Peyer's patch (tissue), 4 donors: ENCODE results near the gene RELN. TPM values are rescaled to one million over a fixed set of nuclear protein-coding genes. Genes with fewer than 3 reads are reported as not detected.

ENCODE experiments used
- DNase-seq, 3 donors: peaks; one replicate each; pipeline ENCODE4 v3.0.0-alpha.2; 2017 to 2019
- H3K27ac ChIP-seq, 4 donors: fragments of 200-600 bp; sonication (generic); one replicate each; pipeline ENCODE4 v1.5.1; 2016 to 2019
- H3K27me3 ChIP-seq, 2 donors: fragments of 200-600 bp; sonication (generic); one replicate each; pipeline ENCODE4 v1.5.1; 2019
- H3K36me3 ChIP-seq, 3 donors: fragments of 200-600 bp; sonication (generic); one replicate each; pipeline ENCODE4 v1.5.1; 2016 to 2019
- H3K4me1 ChIP-seq, 4 donors: fragments of 200-600 bp; sonication (generic); one replicate each; pipeline ENCODE4 v1.5.1; 2016 to 2019
- H3K4me3 ChIP-seq, 4 donors: fragments of 200-600 bp; sonication (generic); 1 replicate in 3 of 4; 2 replicates in 1 of 4; pipeline ENCODE4 v1.5.1; 2016 to 2019; ENCODE audit warnings: mild to moderate bottlenecking in 1 of 4
- H3K9me3 ChIP-seq, 4 donors: fragments of 200-600 bp; sonication (generic); one replicate each; pipeline ENCODE4 v1.5.1; 2016 to 2019; ENCODE audit warnings: mild to moderate bottlenecking in 1 of 4
- POLR2A ChIP-seq, 2 donors: fragments of 450-650 bp; IDR thresholded peaks; one replicate each; pipeline ENCODE4 v1.5.1; 2017; ENCODE audit warnings: antibody characterized with exemption in 2 of 2, mild to moderate bottlenecking in 2 of 2, moderate library complexity in 2 of 2
- total RNA-seq, 4 donors: library from RNA; depleted of rRNA; stranded (reverse); fragments of >200 nt; gene quantifications; one replicate each; pipeline ENCODE4 v1.1.0, GENCODE V29; 2016
- TF ChIP-seq, protein P1 (sequence below), 6 experiments: fragments of 450-650 bp in 4 of 6; fragments of 200-600 bp in 2 of 6; sonication (generic) in 1 of 6; IDR thresholded peaks; one replicate each; pipeline ENCODE4 v1.5.1; 2017 to 2019; ENCODE audit warnings: antibody characterized with exemption in 6 of 6, mild to moderate bottlenecking in 3 of 6, moderate library complexity in 1 of 6

The RELN gene
- total RNA-seq, 4 donors from 2014 or later = 1.7 to 3.9 (median 3.2) TPM

DNA sequence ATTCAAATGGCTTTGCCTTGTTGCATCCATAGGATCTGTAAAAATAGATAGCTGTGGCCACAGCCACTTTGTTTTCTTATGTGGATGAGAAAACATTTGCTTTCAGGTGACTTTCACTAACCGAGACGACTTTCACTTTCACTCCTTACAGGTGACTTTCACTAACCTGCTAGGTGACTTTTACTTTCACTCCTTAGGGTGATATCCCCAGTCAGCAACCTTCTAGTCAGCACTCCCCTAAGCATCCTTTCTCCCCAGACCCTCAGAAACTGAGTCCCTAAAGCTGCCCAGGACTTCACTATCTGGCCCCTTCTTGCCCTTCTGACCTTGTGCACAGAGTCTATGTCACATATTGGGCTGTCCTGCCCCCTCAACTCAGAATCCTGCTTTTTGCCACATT, 177.5 kb downstream of the RELN start:
- no peaks in the 10 kb centered on the region for H3K27me3 ChIP-seq
- H3K27ac ChIP-seq = peak overlapping the region in 1 of 4 donors; percentile 15
- H3K36me3 ChIP-seq = no peaks in the 10 kb centered on the region
- TF ChIP-seq POLR2A (IDR thresholded peaks at IDR 0.05) = no peak
- TF ChIP-seq, protein P1, sequence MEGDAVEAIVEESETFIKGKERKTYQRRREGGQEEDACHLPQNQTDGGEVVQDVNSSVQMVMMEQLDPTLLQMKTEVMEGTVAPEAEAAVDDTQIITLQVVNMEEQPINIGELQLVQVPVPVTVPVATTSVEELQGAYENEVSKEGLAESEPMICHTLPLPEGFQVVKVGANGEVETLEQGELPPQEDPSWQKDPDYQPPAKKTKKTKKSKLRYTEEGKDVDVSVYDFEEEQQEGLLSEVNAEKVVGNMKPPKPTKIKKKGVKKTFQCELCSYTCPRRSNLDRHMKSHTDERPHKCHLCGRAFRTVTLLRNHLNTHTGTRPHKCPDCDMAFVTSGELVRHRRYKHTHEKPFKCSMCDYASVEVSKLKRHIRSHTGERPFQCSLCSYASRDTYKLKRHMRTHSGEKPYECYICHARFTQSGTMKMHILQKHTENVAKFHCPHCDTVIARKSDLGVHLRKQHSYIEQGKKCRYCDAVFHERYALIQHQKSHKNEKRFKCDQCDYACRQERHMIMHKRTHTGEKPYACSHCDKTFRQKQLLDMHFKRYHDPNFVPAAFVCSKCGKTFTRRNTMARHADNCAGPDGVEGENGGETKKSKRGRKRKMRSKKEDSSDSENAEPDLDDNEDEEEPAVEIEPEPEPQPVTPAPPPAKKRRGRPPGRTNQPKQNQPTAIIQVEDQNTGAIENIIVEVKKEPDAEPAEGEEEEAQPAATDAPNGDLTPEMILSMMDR (IDR thresholded peaks at IDR 0.05) = no peak
- DNase-seq = no peak
- no peaks in the 10 kb centered on the region for H3K9me3 ChIP-seq
- no peak overlapping the region for H3K4me3 ChIP-seq
- H3K4me1 ChIP-seq = no peaks in the 10 kb centered on the region

DNA sequence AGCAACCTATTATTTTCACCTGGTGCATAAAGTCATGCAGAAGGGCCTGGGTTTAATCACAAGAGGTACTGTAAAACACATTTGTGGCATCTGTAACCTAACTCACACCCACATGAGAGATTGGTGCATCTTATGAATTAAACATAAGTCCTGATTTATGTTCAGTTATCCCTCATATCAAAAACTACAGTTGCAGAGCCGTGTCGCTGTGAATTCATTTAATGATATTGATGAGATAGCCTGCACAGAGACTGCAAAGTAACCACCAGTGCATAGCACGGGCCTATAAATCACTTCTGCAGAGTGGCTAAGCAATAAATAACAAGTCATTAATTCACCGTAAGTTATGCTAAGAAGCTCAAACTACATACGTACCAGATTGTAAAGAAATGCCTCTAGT, 178.2 kb downstream of the RELN start:
- no peaks in the 10 kb centered on the region for H3K36me3 ChIP-seq
- no peak for DNase-seq
- H3K27ac ChIP-seq = peak overlapping the region in 1 of 4 donors; percentile 15
- no peaks in the 10 kb centered on the region for H3K9me3 ChIP-seq
- TF ChIP-seq, protein P1 (IDR thresholded peaks at IDR 0.05) = no peak
- TF ChIP-seq POLR2A (IDR thresholded peaks at IDR 0.05) = no peak
- no peak overlapping the region for H3K4me3 ChIP-seq
- no peaks in the 10 kb centered on the region for H3K27me3 ChIP-seq
- H3K4me1 ChIP-seq = no peaks in the 10 kb centered on the region

DNA sequence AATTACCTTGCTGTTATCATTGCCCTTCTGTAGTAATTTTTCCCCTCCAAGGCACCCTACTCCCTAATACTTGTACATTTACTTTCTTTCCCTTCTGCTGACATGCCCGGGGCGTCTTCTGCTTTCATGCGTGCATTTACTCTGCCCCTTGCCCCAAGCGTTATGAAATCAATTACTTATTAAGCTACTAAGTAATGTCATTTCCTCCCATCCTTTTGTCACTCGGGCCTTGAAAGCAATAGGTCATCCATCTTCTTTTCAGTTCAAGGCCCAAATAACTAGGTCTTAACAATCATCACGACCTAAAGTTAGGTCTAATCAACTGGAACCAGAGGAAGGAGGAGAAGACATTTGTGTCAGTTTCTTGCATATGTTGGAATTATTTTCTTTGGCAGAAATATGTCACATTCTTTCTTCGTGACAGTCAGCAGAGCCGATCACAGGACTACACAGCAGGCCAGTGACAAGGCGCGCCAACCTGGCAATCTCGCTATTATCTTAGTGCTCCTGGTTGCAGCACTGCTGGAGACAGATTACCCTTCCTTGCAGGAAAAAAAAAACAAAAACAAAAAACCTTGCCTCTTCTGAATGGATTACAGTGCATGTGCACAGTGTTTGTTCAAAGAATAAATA, 179.2 kb downstream of the RELN start:
- no peaks in the 10 kb centered on the region for H3K4me1 ChIP-seq
- H3K27ac ChIP-seq = peak overlapping the region in 2 of 4 donors; percentile 32 to 48
- H3K4me3 ChIP-seq = no peak overlapping the region
- no peaks in the 10 kb centered on the region for H3K9me3 ChIP-seq
- H3K36me3 ChIP-seq = no peaks in the 10 kb centered on the region
- TF ChIP-seq, protein P1 (IDR thresholded peaks at IDR 0.05) = no peak
- TF ChIP-seq POLR2A (IDR thresholded peaks at IDR 0.05) = no peak
- no peak for DNase-seq
- no peaks in the 10 kb centered on the region for H3K27me3 ChIP-seq

DNA sequence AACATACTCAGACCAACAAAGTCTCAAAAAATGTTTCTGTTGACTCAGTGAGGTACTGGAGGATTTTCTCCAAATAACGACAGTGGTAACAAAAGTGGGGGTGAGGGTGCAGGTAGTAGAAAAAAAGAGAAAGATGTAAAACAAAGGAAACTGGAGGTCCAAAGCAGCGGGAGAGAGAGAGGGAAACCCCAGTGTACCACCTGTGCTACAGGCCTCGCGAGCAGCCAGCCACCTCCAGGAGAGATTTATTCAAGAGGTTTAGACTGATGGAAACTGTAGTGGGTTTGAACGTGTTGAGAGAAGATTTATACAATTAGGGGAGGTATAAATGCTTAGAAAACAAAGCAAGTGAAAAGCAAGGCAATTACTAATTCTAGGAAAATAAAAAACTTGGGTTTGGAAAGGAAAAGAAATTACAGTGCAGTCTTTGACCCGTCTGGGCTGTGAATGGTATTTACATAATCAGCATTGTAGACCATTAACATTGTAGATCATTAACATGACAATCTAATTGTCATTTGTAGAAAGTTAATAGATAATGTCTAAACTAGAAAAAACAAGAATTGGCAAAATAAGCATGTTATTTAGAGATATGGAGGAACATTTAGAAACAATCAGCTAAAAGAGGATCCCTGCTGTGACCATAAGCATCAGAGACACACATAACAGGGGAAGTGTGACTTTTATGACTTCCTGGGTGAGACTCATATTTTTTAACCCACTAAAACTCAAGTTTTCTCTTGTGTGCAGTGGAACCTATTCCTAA, 180.0 kb downstream of the RELN start:
- TF ChIP-seq POLR2A (IDR thresholded peaks at IDR 0.05) = no peak
- TF ChIP-seq, protein P1 (IDR thresholded peaks at IDR 0.05) = no peak
- H3K9me3 ChIP-seq = no peaks in the 10 kb centered on the region
- H3K36me3 ChIP-seq = no peaks in the 10 kb centered on the region
- no peak overlapping the region for H3K4me3 ChIP-seq
- H3K27ac ChIP-seq = peak overlapping the region in 2 of 4 donors; percentile 32 to 48
- DNase-seq = no peak
- no peaks in the 10 kb centered on the region for H3K27me3 ChIP-seq
- H3K4me1 ChIP-seq = no peaks in the 10 kb centered on the region

DNA sequence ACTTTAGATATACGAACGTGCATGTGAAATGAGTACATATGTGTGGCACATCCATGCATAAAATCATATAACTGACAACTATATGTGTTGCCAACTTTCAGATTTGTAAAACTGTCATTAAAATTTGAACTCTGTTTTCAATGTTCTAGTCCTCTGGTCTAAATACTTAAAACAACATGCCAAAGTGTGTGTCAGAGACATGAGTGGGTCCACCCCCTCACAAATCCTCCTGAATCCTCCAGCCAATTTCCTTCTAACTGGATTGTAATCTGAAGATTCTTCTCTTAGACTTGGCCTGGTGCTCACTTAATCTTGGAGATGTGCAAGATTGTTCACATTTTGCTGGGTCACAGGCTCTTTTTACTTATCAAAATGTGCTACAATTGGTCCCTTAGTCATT, 184.1 kb downstream of the RELN start:
- H3K9me3 ChIP-seq = no peaks in the 10 kb centered on the region
- no peak for TF ChIP-seq POLR2A (IDR thresholded peaks at IDR 0.05)
- TF ChIP-seq, protein P1 (IDR thresholded peaks at IDR 0.05) = no peak
- no peaks in the 10 kb centered on the region for H3K36me3 ChIP-seq
- DNase-seq = no peak
- no peak overlapping the region for H3K4me3 ChIP-seq
- no peaks in the 10 kb centered on the region for H3K4me1 ChIP-seq
- H3K27me3 ChIP-seq = no peaks in the 10 kb centered on the region
- H3K27ac ChIP-seq = no peak overlapping the region
